Gastrocnemius medialis (tissue), 4 donors: ENCODE results near the gene NEBL. TPM values are rescaled to one million over a fixed set of nuclear protein-coding genes. Genes with fewer than 3 reads are reported as not detected.

Experiments used
- ATAC-seq, 2 donors: fragments of 150-250 bp; one replicate each; pipeline ENCODE4 v1.9.1; 2016
- DNase-seq, 2 donors: peaks; one replicate each; pipeline ENCODE4 v3.0.0-alpha.2; 2019
- H3K27ac ChIP-seq, 4 donors: fragments of 200-600 bp; sonication (generic); 1 replicate in 1 of 4; 2 replicates in 3 of 4; pipeline ENCODE4 v1.5.1; 2016 to 2018; ENCODE audit warnings: mild to moderate bottlenecking in 2 of 4, moderate library complexity in 1 of 4
- H3K27me3 ChIP-seq, 3 donors: fragments of 200-600 bp; sonication (generic) in 2 of 3; 1 replicate in 1 of 3; 2 replicates in 2 of 3; pipeline versions ENCODE4 v1.5.1 to v1.6.0; 2016 to 2019; ENCODE audit warnings: mild to moderate bottlenecking in 1 of 3, moderate library complexity in 1 of 3
- H3K36me3 ChIP-seq, 2 donors: fragments of 200-600 bp; sonication (generic) in 1 of 2; one replicate each; pipeline ENCODE4 v1.5.1; 2017 to 2018
- H3K4me1 ChIP-seq, 2 donors: fragments of 200-600 bp; sonication (generic) in 1 of 2; one replicate each; pipeline ENCODE4 v1.5.1; 2016 to 2017; ENCODE audit warnings: mild to moderate bottlenecking in 2 of 2
- H3K4me3 ChIP-seq, 4 donors: fragments of 200-600 bp; sonication (generic) in 3 of 4; 1 replicate in 1 of 4; 2 replicates in 3 of 4; pipeline ENCODE4 v1.5.1; 2016 to 2019; ENCODE audit warnings: mild to moderate bottlenecking in 2 of 4
- H3K9me3 ChIP-seq, 3 donors: fragments of 200-600 bp; sonication (generic) in 2 of 3; 1 replicate in 1 of 3; 2 replicates in 2 of 3; pipeline ENCODE4 v1.5.1; 2016 to 2019
- POLR2A ChIP-seq, 2 donors: fragments of 450-650 bp; IDR thresholded peaks; one replicate each; pipeline ENCODE4 v1.6.1; 2017; ENCODE audit warnings: antibody characterized with exemption in 2 of 2, mild to moderate bottlenecking in 2 of 2, moderate library complexity in 2 of 2
- in situ Hi-C, 4 donors: fragments of 200-750 bp; cut with MboI; loops; one replicate each; pipeline versions ENCODE4 v1.15.0 to v1.8.0; 2017; ENCODE audit warnings: low sequenced_read_pairs in 4 of 4
- intact Hi-C: fragments of 100-400 bp; cut with DNase I; formaldehyde crosslinking; loops from one replicate; pipeline ENCODE4 v1.15.1; 2023; ENCODE audit warnings: low total_unique reads
- total RNA-seq, 4 donors: library from RNA; depleted of rRNA; stranded (reverse); fragments of >200 nt; gene quantifications; one replicate each; pipeline versions ENCODE4 v1.1.0 to v1.2.3, GENCODE V29; 2016
- TF ChIP-seq, protein P1 (sequence below), 5 experiments: fragments of 450-650 bp in 3 of 5; fragments of 200-600 bp in 2 of 5; sonication (generic) in 2 of 5; IDR thresholded peaks in 4 of 5; conservative IDR thresholded peaks in 1 of 5; 1 replicate in 4 of 5; 2 replicates in 1 of 5; pipeline ENCODE4 v1.5.1; 2016 to 2019; ENCODE audit warnings: antibody characterized with exemption in 5 of 5, mild to moderate bottlenecking in 3 of 5, moderate library complexity in 3 of 5

The NEBL gene
- total RNA-seq, 4 donors from 2014 or later: 1.6 to 2.7 (median 2.5) TPM

DNA sequence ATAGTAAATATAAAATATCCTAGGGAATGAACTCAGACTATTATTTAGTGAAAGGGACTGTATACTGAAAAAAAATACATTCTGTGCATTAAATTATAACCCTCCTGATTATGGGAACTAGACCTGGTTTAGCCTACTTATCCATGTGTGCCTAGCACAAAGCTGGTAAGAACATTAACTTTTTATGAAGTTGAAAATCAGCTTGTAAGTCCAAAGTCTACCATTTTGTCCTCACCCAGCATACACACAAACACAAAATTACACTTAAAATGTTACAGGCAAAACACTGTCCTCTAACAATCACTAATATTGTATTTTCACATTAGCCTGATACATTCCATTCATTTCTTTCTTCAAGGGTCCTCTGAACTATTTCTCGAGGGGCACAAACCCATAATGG is 19.9 kb upstream of the NEBL start:
- intact Hi-C loops: no loop called here
- H3K27me3 ChIP-seq: no peaks in the 10 kb centered on the region
- no peaks in the 10 kb centered on the region for H3K9me3 ChIP-seq
- no peak for ATAC-seq
- no peak for DNase-seq
- H3K4me3 ChIP-seq: no peak overlapping the region
- in situ Hi-C loops: no loop called here
- TF ChIP-seq, protein P1, sequence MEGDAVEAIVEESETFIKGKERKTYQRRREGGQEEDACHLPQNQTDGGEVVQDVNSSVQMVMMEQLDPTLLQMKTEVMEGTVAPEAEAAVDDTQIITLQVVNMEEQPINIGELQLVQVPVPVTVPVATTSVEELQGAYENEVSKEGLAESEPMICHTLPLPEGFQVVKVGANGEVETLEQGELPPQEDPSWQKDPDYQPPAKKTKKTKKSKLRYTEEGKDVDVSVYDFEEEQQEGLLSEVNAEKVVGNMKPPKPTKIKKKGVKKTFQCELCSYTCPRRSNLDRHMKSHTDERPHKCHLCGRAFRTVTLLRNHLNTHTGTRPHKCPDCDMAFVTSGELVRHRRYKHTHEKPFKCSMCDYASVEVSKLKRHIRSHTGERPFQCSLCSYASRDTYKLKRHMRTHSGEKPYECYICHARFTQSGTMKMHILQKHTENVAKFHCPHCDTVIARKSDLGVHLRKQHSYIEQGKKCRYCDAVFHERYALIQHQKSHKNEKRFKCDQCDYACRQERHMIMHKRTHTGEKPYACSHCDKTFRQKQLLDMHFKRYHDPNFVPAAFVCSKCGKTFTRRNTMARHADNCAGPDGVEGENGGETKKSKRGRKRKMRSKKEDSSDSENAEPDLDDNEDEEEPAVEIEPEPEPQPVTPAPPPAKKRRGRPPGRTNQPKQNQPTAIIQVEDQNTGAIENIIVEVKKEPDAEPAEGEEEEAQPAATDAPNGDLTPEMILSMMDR (IDR thresholded peaks at IDR 0.05 in 4 of 5, conservative IDR thresholded peaks at IDR 0.05 in 1 of 5): no peak
- TF ChIP-seq POLR2A (IDR thresholded peaks at IDR 0.05): no peak
- H3K36me3 ChIP-seq: no peaks in the 10 kb centered on the region
- no peak overlapping the region for H3K27ac ChIP-seq
- H3K4me1 ChIP-seq: no peaks in the 10 kb centered on the region

- TF ChIP-seq POLR2A (IDR thresholded peaks at IDR 0.05): no peak
- TF ChIP-seq, protein P1 (IDR thresholded peaks at IDR 0.05 in 4 of 5, conservative IDR thresholded peaks at IDR 0.05 in 1 of 5): no peak
- Histone ChIP-seq H3K9me3 (no peaks in the 10 kb centered on the region), H3K36me3 (no peaks in the 10 kb centered on the region), H3K4me3 (no peak overlapping the region), H3K27me3 (no peaks in the 10 kb centered on the region), H3K27ac (no peak overlapping the region), H3K4me1 (no peaks in the 10 kb centered on the region)
- no peak for DNase-seq
- intact Hi-C loops: no loop called here
- in situ Hi-C loops: no loop called here
- ATAC-seq: no peak
Observed at GRCh38 chr10:20912969-20913368, 15.9 kb upstream of the NEBL start.

- no peaks in the 10 kb centered on the region for H3K36me3 ChIP-seq
- H3K4me1 ChIP-seq: no peaks in the 10 kb centered on the region
- in situ Hi-C loops (no loop called here), intact Hi-C loops (no loop called here)
- TF ChIP-seq, protein P1 (IDR thresholded peaks at IDR 0.05 in 4 of 5, conservative IDR thresholded peaks at IDR 0.05 in 1 of 5): no peak
- no peak for TF ChIP-seq POLR2A (IDR thresholded peaks at IDR 0.05)
- no peak overlapping the region for H3K27ac ChIP-seq
- no peaks in the 10 kb centered on the region for H3K9me3 ChIP-seq
- H3K4me3 ChIP-seq: no peak overlapping the region
- H3K27me3 ChIP-seq: no peaks in the 10 kb centered on the region
- no peak for ATAC-seq
- DNase-seq: no peak
Observed at GRCh38 chr10:20911626-20912025, 14.5 kb upstream of the NEBL start.

DNA sequence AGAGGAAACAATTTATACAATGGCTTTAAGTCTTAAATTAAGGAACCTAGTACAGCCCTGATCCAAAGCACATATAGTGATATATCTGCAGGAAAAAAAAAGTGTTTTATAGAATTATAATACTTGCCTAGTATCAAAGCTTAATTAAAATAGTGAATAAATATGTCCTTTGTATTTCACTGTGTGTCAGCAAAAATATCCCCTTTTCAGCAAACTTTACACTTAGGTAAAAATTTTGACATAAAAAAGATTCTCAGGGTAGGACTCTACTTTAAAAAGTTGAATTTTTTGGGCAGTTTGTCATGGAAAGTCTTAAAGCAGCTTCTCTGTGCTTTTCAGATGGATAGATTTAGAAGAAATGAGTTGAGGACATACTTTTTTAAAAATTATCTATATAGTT is 12.7 kb upstream of the NEBL start:
- no peak overlapping the region for H3K27ac ChIP-seq
- H3K9me3 ChIP-seq: no peaks in the 10 kb centered on the region
- H3K4me3 ChIP-seq: no peak overlapping the region
- no peaks in the 10 kb centered on the region for H3K36me3 ChIP-seq
- no peak for DNase-seq
- no peak for ATAC-seq
- TF ChIP-seq, protein P1 (IDR thresholded peaks at IDR 0.05 in 4 of 5, conservative IDR thresholded peaks at IDR 0.05 in 1 of 5): no peak
- TF ChIP-seq POLR2A (IDR thresholded peaks at IDR 0.05): no peak
- in situ Hi-C loops (no loop called here), intact Hi-C loops (no loop called here)
- no peaks in the 10 kb centered on the region for H3K4me1 ChIP-seq
- no peaks in the 10 kb centered on the region for H3K27me3 ChIP-seq

- H3K27me3 ChIP-seq: no peaks in the 10 kb centered on the region
- TF ChIP-seq, protein P1 (IDR thresholded peaks at IDR 0.05 in 4 of 5, conservative IDR thresholded peaks at IDR 0.05 in 1 of 5): no peak
- no peak for TF ChIP-seq POLR2A (IDR thresholded peaks at IDR 0.05)
- no peak overlapping the region for H3K4me3 ChIP-seq
- intact Hi-C loops (no loop called here), in situ Hi-C loops (no loop called here)
- ATAC-seq: no peak
- no peaks in the 10 kb centered on the region for H3K4me1 ChIP-seq
- no peaks in the 10 kb centered on the region for H3K9me3 ChIP-seq
- no peak overlapping the region for H3K27ac ChIP-seq
- H3K36me3 ChIP-seq: no peaks in the 10 kb centered on the region
- no peak for DNase-seq
Observed at GRCh38 chr10:20908391-20908790, 11.3 kb upstream of the NEBL start.
